Smooth muscle cell (in vitro differentiated cells): ENCODE data around the gene ABHD2. TPM values are rescaled to one million over a fixed set of nuclear protein-coding genes. Genes with fewer than 3 reads are reported as not detected.

Experiments
- DNase-seq: peaks from one replicate; lab custom pipeline; 2025; ENCODE audit not compliant: unreplicated experiment; lab: John Stamatoyannopoulos, UW
- H2AFZ ChIP-seq: fragments of 200-600 bp; sonication (generic); 2 replicates; pipeline ENCODE4 v1.6.0; 2016; ENCODE audit warnings: antibody characterized with exemption, low read depth, mild to moderate bottlenecking
- H3F3A ChIP-seq: fragments of 200-600 bp; sonication (generic); 2 replicates; pipeline ENCODE4 v1.6.0; 2017; ENCODE audit warnings: antibody characterized with exemption, low read depth
- H3K27ac ChIP-seq: fragments of 200-600 bp; sonication (generic); 2 replicates; pipeline ENCODE4 v1.5.1; 2016; ENCODE audit warnings: low read depth, mild to moderate bottlenecking
- H3K27me3 ChIP-seq: fragments of 200-600 bp; sonication (generic); 2 replicates; pipeline ENCODE4 v1.6.1; 2016; ENCODE audit warnings: low read depth, mild to moderate bottlenecking
- H3K36me3 ChIP-seq: fragments of 200-600 bp; sonication (generic); 2 replicates; pipeline ENCODE4 v1.5.1; 2016; ENCODE audit warnings: low read depth
- H3K4me1 ChIP-seq: fragments of 200-600 bp; sonication (generic); 2 replicates; pipeline ENCODE4 v1.5.1; 2016; ENCODE audit warnings: low read depth
- H3K4me2 ChIP-seq: fragments of 200-600 bp; sonication (generic); 2 replicates; pipeline ENCODE4 v1.6.0; 2016; ENCODE audit warnings: mild to moderate bottlenecking
- H3K4me3 ChIP-seq: fragments of 200-600 bp; sonication (generic); 2 replicates; pipeline ENCODE4 v1.5.1; 2016; ENCODE audit warnings: mild to moderate bottlenecking
- H3K79me2 ChIP-seq: fragments of 200-600 bp; sonication (generic); 2 replicates; pipeline ENCODE4 v1.6.0; 2016; ENCODE audit warnings: low read depth, mild to moderate bottlenecking
- H3K9ac ChIP-seq: fragments of 200-600 bp; sonication (generic); 2 replicates; pipeline ENCODE4 v1.6.0; 2016; ENCODE audit warnings: low read depth
- H3K9me3 ChIP-seq: fragments of 200-600 bp; sonication (generic); replicated peaks from 2 replicates; pipeline ENCODE4 v1.5.1; 2016; ENCODE audit warnings: low read depth
- H4K20me1 ChIP-seq: fragments of 200-600 bp; sonication (generic); 2 replicates; pipeline ENCODE4 v1.6.0; 2016; ENCODE audit warnings: low read depth
- CTCF ChIP-seq: fragments of 200-600 bp; sonication (generic); IDR thresholded peaks from 2 replicates; pipeline ENCODE4 v1.5.1; 2017; ENCODE audit warnings: borderline replicate concordance, mild to moderate bottlenecking, antibody characterized with exemption; ENCODE audit not compliant: insufficient read depth, poor library complexity, severe bottlenecking
- WGBS: methylation state at CpG from one replicate; pipeline ENCODE4 v1.1.7; 2016; ENCODE audit warnings: low lambda C conversion rate; 5-methylcytosine and 5-hydroxymethylcytosine counted together
- polyA plus RNA-seq: library from polyadenylated mRNA; unstranded; fragments of >200 nt; fragmentation: Nextera tagmentation; extraction: Ambion mirVana; gene quantifications from 2 replicates; pipeline ENCODE4 v1.2.1, GENCODE V29; 2016
- total RNA-seq: library from RNA; depleted of rRNA; stranded (reverse); fragments of >200 nt; gene quantifications from 2 replicates; pipeline ENCODE4 v1.2.3, GENCODE V29; 2014

The ABHD2 gene
- total and polyA plus RNA-seq, 2 experiments from 2014 or later = 9.4 to 23.9 TPM

- no peaks in the 10 kb centered on the region for H3F3A ChIP-seq
- H3K4me3 ChIP-seq = no peak overlapping the region
- H3K9ac ChIP-seq = no peak overlapping the region
- no peaks in the 10 kb centered on the region for H4K20me1 ChIP-seq
- no peaks in the 10 kb centered on the region for H3K36me3 ChIP-seq
- TF ChIP-seq CTCF = no peak
- H3K27ac ChIP-seq = no peak overlapping the region
- no peaks in the 10 kb centered on the region for H3K9me3 ChIP-seq
- 94% methylated on average over 5 of the region's 5 CpGs for WGBS
- H3K4me1 ChIP-seq = no peaks in the 10 kb centered on the region
- H3K79me2 ChIP-seq = no peaks in the 10 kb centered on the region
- no peak overlapping the region for H3K4me2 ChIP-seq
- no peak for DNase-seq
- no peak overlapping the region for H2AFZ ChIP-seq
- H3K27me3 ChIP-seq = no peaks in the 10 kb centered on the region
These were observed 58.1 kb downstream of the ABHD2 start for GRCh38 chr15:89146366-89146765.

GRCh38 chr15:89148126-89148525 lies 59.9 kb downstream of the ABHD2 start:
- Histone ChIP-seq H3K4me3 (no peak overlapping the region), H3K4me2 (no peak overlapping the region), H3K36me3 (no peaks in the 10 kb centered on the region), H2AFZ (no peak overlapping the region), H3K9me3 (no peaks in the 10 kb centered on the region), H3K27me3 (no peaks in the 10 kb centered on the region), H3K9ac (no peak overlapping the region), H4K20me1 (no peaks in the 10 kb centered on the region), H3K27ac (no peak overlapping the region), H3K79me2 (no peaks in the 10 kb centered on the region), H3K4me1 (no peaks in the 10 kb centered on the region), H3F3A (no peaks in the 10 kb centered on the region)
- TF ChIP-seq CTCF = no peak
- WGBS = 73% methylated on average over 2 of the region's 2 CpGs
- no peak for DNase-seq

DNA sequence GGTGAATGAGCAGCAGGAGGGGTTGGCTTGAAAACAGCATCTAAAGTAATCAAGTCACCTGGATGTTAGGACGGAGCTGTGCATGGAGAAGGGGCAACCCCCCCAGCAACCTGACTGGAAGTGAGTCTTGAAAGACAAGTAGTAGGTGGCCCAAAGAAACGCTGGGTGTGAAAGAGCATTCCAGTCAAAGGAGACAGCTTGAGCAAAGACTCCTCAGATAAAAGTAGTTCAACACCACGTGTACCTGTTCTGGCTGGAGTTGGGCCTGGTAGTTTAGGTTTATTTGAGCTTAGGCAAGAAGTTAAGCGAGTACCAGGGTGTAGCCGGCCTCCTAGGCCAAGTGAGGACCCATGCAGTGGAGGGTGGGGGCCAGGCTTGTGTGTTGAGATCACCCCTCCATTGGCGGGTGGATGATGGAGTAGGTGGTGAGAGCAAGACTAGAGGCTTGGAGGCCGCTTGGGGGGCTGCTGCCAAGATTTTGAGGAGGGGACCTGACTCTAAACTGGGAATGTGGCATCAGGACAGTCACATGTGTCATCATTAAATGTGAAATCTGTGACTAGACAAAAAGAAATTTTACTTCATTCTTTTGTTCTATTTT lies 61.3 kb downstream of the ABHD2 start:
- H3K36me3 ChIP-seq = peaks cover 3% of the 10 kb centered on the region
- no peak overlapping the region for H3K27ac ChIP-seq
- 95% methylated on average over 7 of the region's 7 CpGs for WGBS
- DNase-seq = no peak
- TF ChIP-seq CTCF = no peak
- H3K79me2 ChIP-seq = no peaks in the 10 kb centered on the region
- H3K4me1 ChIP-seq = no peaks in the 10 kb centered on the region
- H3K27me3 ChIP-seq = no peaks in the 10 kb centered on the region
- H2AFZ ChIP-seq = no peak overlapping the region
- H4K20me1 ChIP-seq = no peaks in the 10 kb centered on the region
- no peaks in the 10 kb centered on the region for H3F3A ChIP-seq
- no peaks in the 10 kb centered on the region for H3K9me3 ChIP-seq
- no peak overlapping the region for H3K4me2 ChIP-seq
- no peak overlapping the region for H3K4me3 ChIP-seq
- H3K9ac ChIP-seq = no peak overlapping the region

- no peaks in the 10 kb centered on the region for H3K4me1 ChIP-seq
- H3K4me3 ChIP-seq = no peak overlapping the region
- no peaks in the 10 kb centered on the region for H3K9me3 ChIP-seq
- no peaks in the 10 kb centered on the region for H3K79me2 ChIP-seq
- H2AFZ ChIP-seq = no peak overlapping the region
- no peaks in the 10 kb centered on the region for H3K27me3 ChIP-seq
- no peaks in the 10 kb centered on the region for H4K20me1 ChIP-seq
- no peak overlapping the region for H3K27ac ChIP-seq
- H3F3A ChIP-seq = no peaks in the 10 kb centered on the region
- H3K9ac ChIP-seq = no peak overlapping the region
- no peak for TF ChIP-seq CTCF
- peaks cover 3% of the 10 kb centered on the region for H3K36me3 ChIP-seq
- no peak overlapping the region for H3K4me2 ChIP-seq
- 96% methylated on average over 3 of the region's 3 CpGs for WGBS
- DNase-seq = no peak
These were observed 62.0 kb downstream of the ABHD2 start for GRCh38 chr15:89150287-89150686.
